ENCODE measurements around the gene ADAMTSL3. TPM values are rescaled to one million over a fixed set of nuclear protein-coding genes. Genes with fewer than 3 reads are reported as not detected.

The ADAMTSL3 gene
- total and polyA plus RNA-seq, 2 donors (not counting 1 experiment from before 2014, with no cell fraction given) = 0.14 to 0.17 TPM

DNA sequence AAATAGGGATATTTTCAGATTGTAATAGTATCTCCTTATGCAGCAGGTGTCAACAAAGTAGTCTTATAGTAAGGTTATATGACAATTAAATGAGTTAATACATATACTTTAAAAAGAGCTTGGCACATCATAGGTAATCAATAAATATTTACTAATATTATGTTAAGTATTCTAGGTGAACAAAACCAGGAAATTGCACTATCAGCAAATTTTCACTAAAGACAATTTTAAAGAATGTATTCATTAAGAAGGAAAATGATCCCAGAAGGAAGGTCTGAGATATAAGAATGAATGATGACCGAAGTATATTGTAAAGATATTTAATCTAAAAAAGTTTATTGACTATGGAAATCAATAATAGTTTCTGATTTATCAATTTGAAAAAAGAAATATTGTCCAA is 281.9 kb downstream of the ADAMTSL3 start:
- no peak for DNase-seq (ENCODE audit: low read depth in 2 of 2)
- no peaks in the 10 kb centered on the region for H3K27me3 ChIP-seq (ENCODE audit: control insufficient read depth, insufficient read depth, low read length)
- H3K79me2 ChIP-seq (ENCODE audit: control insufficient read depth, insufficient read depth, low read length) = no peaks in the 10 kb centered on the region
- no peak overlapping the region for H3K4me2 ChIP-seq (ENCODE audit: extremely low read depth, insufficient read depth, low read length)
- H3K4me3 ChIP-seq (replicated peaks in 1 of 4; ENCODE audit: control extremely low read depth in 1 of 4, insufficient read depth in 1 of 4, low read depth in 3 of 4, low read length in 4 of 4) = no peak overlapping the region
- no peaks in the 10 kb centered on the region for H4K20me1 ChIP-seq (ENCODE audit: control insufficient read depth, extremely low read depth, insufficient read depth, low read length)
- H3K9ac ChIP-seq (ENCODE audit: insufficient read depth, low read length) = no peak overlapping the region
- H3K36me3 ChIP-seq (ENCODE audit: control insufficient read depth, insufficient read depth, low read length) = no peaks in the 10 kb centered on the region
- H3K9me3 ChIP-seq (ENCODE audit: control insufficient read depth, insufficient read depth, low read depth, low read length) = no peaks in the 10 kb centered on the region
- H2AFZ ChIP-seq (ENCODE audit: low read length) = no peak overlapping the region
- H3K4me1 ChIP-seq (ENCODE audit: control insufficient read depth, extremely low read depth, insufficient read depth, low read length) = no peaks in the 10 kb centered on the region
- H3K27ac ChIP-seq (ENCODE audit: insufficient read depth, low read length) = no peak overlapping the region
- TF ChIP-seq, protein P1, sequence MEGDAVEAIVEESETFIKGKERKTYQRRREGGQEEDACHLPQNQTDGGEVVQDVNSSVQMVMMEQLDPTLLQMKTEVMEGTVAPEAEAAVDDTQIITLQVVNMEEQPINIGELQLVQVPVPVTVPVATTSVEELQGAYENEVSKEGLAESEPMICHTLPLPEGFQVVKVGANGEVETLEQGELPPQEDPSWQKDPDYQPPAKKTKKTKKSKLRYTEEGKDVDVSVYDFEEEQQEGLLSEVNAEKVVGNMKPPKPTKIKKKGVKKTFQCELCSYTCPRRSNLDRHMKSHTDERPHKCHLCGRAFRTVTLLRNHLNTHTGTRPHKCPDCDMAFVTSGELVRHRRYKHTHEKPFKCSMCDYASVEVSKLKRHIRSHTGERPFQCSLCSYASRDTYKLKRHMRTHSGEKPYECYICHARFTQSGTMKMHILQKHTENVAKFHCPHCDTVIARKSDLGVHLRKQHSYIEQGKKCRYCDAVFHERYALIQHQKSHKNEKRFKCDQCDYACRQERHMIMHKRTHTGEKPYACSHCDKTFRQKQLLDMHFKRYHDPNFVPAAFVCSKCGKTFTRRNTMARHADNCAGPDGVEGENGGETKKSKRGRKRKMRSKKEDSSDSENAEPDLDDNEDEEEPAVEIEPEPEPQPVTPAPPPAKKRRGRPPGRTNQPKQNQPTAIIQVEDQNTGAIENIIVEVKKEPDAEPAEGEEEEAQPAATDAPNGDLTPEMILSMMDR (conservative IDR thresholded peaks at IDR 0.05 in 1 of 2, IDR thresholded peaks at IDR 0.05 in 1 of 2; ENCODE audit: low read depth in 1 of 2, low read length in 2 of 2) = no peak
- TF ChIP-seq EZH2 (IDR thresholded peaks at IDR 0.05; ENCODE audit: low read length, missing control alignments) = no peak

DNA sequence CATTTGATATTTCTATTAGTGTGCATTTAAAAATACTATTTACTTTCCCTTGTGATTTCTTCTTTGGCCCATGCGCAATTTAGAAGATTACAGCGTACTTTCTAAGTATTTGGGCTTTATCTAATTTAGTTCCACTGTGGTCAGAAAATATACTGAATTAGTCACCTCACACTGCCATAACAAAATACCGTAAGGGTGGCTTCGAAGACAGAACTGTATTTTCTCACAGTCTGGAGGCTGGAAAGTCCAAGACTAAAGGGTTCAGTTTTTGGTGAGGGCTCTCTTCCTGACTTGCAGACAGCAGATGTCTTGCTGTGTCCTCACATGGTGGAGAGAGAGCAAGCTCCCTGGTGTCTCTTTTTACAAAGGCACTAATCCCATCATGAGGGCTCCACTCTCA is 286.2 kb downstream of the ADAMTSL3 start:
- TF ChIP-seq, protein P1 (conservative IDR thresholded peaks at IDR 0.05 in 1 of 2, IDR thresholded peaks at IDR 0.05 in 1 of 2; ENCODE audit: low read depth in 1 of 2, low read length in 2 of 2) = no peak
- Histone ChIP-seq H3K79me2 (ENCODE audit: control insufficient read depth, insufficient read depth, low read length) (no peaks in the 10 kb centered on the region), H3K36me3 (ENCODE audit: control insufficient read depth, insufficient read depth, low read length) (no peaks in the 10 kb centered on the region), H3K4me2 (ENCODE audit: extremely low read depth, insufficient read depth, low read length) (no peak overlapping the region), H3K4me3 (replicated peaks in 1 of 4; ENCODE audit: control extremely low read depth in 1 of 4, insufficient read depth in 1 of 4, low read depth in 3 of 4, low read length in 4 of 4) (no peak overlapping the region), H2AFZ (ENCODE audit: low read length) (no peak overlapping the region), H3K9ac (ENCODE audit: insufficient read depth, low read length) (no peak overlapping the region), H4K20me1 (ENCODE audit: control insufficient read depth, extremely low read depth, insufficient read depth, low read length) (no peaks in the 10 kb centered on the region), H3K4me1 (ENCODE audit: control insufficient read depth, extremely low read depth, insufficient read depth, low read length) (no peaks in the 10 kb centered on the region), H3K9me3 (ENCODE audit: control insufficient read depth, insufficient read depth, low read depth, low read length) (no peaks in the 10 kb centered on the region), H3K27ac (ENCODE audit: insufficient read depth, low read length) (no peak overlapping the region), H3K27me3 (ENCODE audit: control insufficient read depth, insufficient read depth, low read length) (no peaks in the 10 kb centered on the region)
- DNase-seq (ENCODE audit: low read depth in 2 of 2) = no peak

DNA sequence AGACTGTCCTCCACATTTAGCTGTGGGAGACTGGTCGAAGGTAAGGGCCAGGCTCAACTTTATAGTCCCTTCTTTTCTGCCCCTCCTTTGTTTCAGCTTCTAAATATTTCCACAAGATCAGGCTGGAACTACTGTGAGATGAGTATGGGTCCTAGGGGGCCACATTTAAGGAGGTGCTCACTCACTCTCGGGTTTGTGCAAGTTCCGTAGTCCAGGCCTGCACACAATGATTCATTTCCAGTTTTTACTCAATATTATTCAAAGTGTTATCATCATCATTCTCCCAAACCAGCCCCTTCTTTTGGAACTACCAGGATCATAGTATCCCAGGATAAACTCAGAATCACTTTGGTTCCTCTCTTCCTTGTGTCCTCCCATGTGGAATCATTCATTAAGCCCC is 289.1 kb downstream of the ADAMTSL3 start:
- no peaks in the 10 kb centered on the region for H3K27me3 ChIP-seq (ENCODE audit: control insufficient read depth, insufficient read depth, low read length)
- H3K27ac ChIP-seq (ENCODE audit: insufficient read depth, low read length) = no peak overlapping the region
- no peaks in the 10 kb centered on the region for H4K20me1 ChIP-seq (ENCODE audit: control insufficient read depth, extremely low read depth, insufficient read depth, low read length)
- no peak overlapping the region for H3K4me3 ChIP-seq (replicated peaks in 1 of 4; ENCODE audit: control extremely low read depth in 1 of 4, insufficient read depth in 1 of 4, low read depth in 3 of 4, low read length in 4 of 4)
- no peak overlapping the region for H3K9ac ChIP-seq (ENCODE audit: insufficient read depth, low read length)
- H3K9me3 ChIP-seq (ENCODE audit: control insufficient read depth, insufficient read depth, low read depth, low read length) = no peaks in the 10 kb centered on the region
- no peaks in the 10 kb centered on the region for H3K79me2 ChIP-seq (ENCODE audit: control insufficient read depth, insufficient read depth, low read length)
- TF ChIP-seq, protein P1 (conservative IDR thresholded peaks at IDR 0.05 in 1 of 2, IDR thresholded peaks at IDR 0.05 in 1 of 2; ENCODE audit: low read depth in 1 of 2, low read length in 2 of 2) = no peak
- TF ChIP-seq EZH2 (IDR thresholded peaks at IDR 0.05; ENCODE audit: low read length, missing control alignments) = no peak
- H2AFZ ChIP-seq (ENCODE audit: low read length) = no peak overlapping the region
- DNase-seq (ENCODE audit: low read depth in 2 of 2) = no peak
- H3K36me3 ChIP-seq (ENCODE audit: control insufficient read depth, insufficient read depth, low read length) = no peaks in the 10 kb centered on the region
- H3K4me2 ChIP-seq (ENCODE audit: extremely low read depth, insufficient read depth, low read length) = no peak overlapping the region
- no peaks in the 10 kb centered on the region for H3K4me1 ChIP-seq (ENCODE audit: control insufficient read depth, extremely low read depth, insufficient read depth, low read length)
